K562 (cell line): ENCODE data around the gene NEDD4L.

Source experiments
- CEBPB ChIP-seq: fragments of 450-650 bp; IDR thresholded peaks from 2 replicates; pipeline ENCODE4 v1.6.1; 2016; ENCODE audit warnings: missing genetic modification characterization, missing compliant biosample characterization
- CTBP1 ChIP-seq: fragments of 450-650 bp; IDR thresholded peaks from 2 replicates; pipeline ENCODE4 v1.6.1; 2016; ENCODE audit warnings: borderline replicate concordance
- CTCF ChIP-seq, 3 experiments: IDR thresholded peaks in 2 of 3; conservative IDR thresholded peaks in 1 of 3; 2 replicates each; pipeline ENCODE4 v1.5.1; 2011 to 2012; ENCODE audit warnings: low read length in 3 of 3, mild to moderate bottlenecking in 3 of 3, control low read depth in 2 of 3, improper control_type of control experiment in 1 of 3, inconsistent platforms in 1 of 3, low read depth in 1 of 3, mixed read lengths in 1 of 3, moderate library complexity in 1 of 3; ENCODE audit not compliant: insufficient read depth in 2 of 3
- E2F8 ChIP-seq: fragments of 450-650 bp; IDR thresholded peaks from 2 replicates; pipeline ENCODE4 v1.7.1; 2018; ENCODE audit warnings: mild to moderate bottlenecking, low read depth; ENCODE audit not compliant: partially characterized antibody
- ESRRA ChIP-seq: fragments of 450-650 bp; IDR thresholded peaks from 2 replicates; pipeline ENCODE4 v1.6.1; 2014; ENCODE audit warnings: low read depth, mild to moderate bottlenecking, moderate library complexity, borderline replicate concordance
- FOXO4 ChIP-seq: fragments of 450-650 bp; formaldehyde crosslinking; IDR thresholded peaks from 2 replicates; pipeline ENCODE4 v1.4.0; 2020; ENCODE audit warnings: mild to moderate bottlenecking, moderate library complexity
- NFYB ChIP-seq: IDR thresholded peaks from 2 replicates; pipeline ENCODE4 v1.6.1; 2011; ENCODE audit warnings: mild to moderate bottlenecking, moderate library complexity; ENCODE audit not compliant: insufficient read length; ENCODE audit errors: extremely low read depth
- PHF8 ChIP-seq: fragments of 200-600 bp; sonication (generic); IDR thresholded peaks from 2 replicates; pipeline ENCODE4 v1.6.1; 2012; ENCODE audit warnings: mixed run types, mild to moderate bottlenecking, inconsistent platforms, low read length, moderate library complexity, borderline replicate concordance
- POLR2A ChIP-seq: fragments of 450-650 bp; conservative IDR thresholded peaks from 2 replicates; pipeline ENCODE4 v1.6.1; 2016
- POLR2AphosphoS5 ChIP-seq: IDR thresholded peaks from 2 replicates; pipeline ENCODE4 v1.6.1; 2011; ENCODE audit warnings: mild to moderate bottlenecking, low read depth, low read length, moderate library complexity; ENCODE audit not compliant: control insufficient read depth, insufficient read depth
- TAF7 ChIP-seq: fragments of 450-650 bp; IDR thresholded peaks from 2 replicates; pipeline ENCODE4 v1.6.1; 2016; ENCODE audit warnings: missing genetic modification characterization, missing compliant biosample characterization
- TCF7L2 ChIP-seq: fragments of 150-350 bp; IDR thresholded peaks from 2 replicates; pipeline ENCODE4 v1.6.1; 2016; ENCODE audit warnings: low read depth, mild to moderate bottlenecking, low read length, moderate library complexity
- ZBTB34 ChIP-seq: fragments of 250-450 bp; sonication (Bioruptor Pico); IDR thresholded peaks from 2 replicates; pipeline ENCODE4 v1.8.0; 2021; ENCODE audit warnings: mild to moderate bottlenecking, moderate library complexity
- ZC3H11A ChIP-seq: IDR thresholded peaks from 2 replicates; pipeline ENCODE4 v1.6.1; 2012; ENCODE audit warnings: low read depth, low read length, improper control_type of control experiment

- no peak for TF ChIP-seq CEBPB
- TF ChIP-seq PHF8, result no peak
- no peak for TF ChIP-seq POLR2A
- no peak for TF ChIP-seq E2F8
- no peak for TF ChIP-seq ZC3H11A
- no peak for TF ChIP-seq ESRRA
- TF ChIP-seq CTCF (IDR thresholded peaks at IDR 0.05 in 2 of 3, conservative IDR thresholded peaks at IDR 0.05 in 1 of 3; ENCODE audit: insufficient read depth in 2 of 3, low read depth in 1 of 3, low read length in 3 of 3), result no peak
- no peak for TF ChIP-seq NFYB
- no peak for TF ChIP-seq ZBTB34 (CRISPR knock-in tag)
- TF ChIP-seq POLR2AphosphoS5, result no peak
- TF ChIP-seq TAF7 (tag), result no peak
- no peak for TF ChIP-seq CTBP1
- no peak for TF ChIP-seq TCF7L2
- TF ChIP-seq FOXO4, result no peak
Observed at GRCh38 chr18:58339890-58340289, 295.9 kb downstream of the NEDD4L start.
